Liver (tissue), 9 donors: Measurements from ENCODE around the gene KMT2D. TPM values are rescaled to one million over a fixed set of nuclear protein-coding genes. Genes with fewer than 3 reads are reported as not detected.
A peak's percentile ranks its signal among the peaks of the same experiment; 100 is the strongest.

Experiments
- DNase-seq: peaks from one replicate; pipeline ENCODE4 v3.0.0-alpha.2; 2017; ENCODE audit warnings: low spot score
- H3K27ac ChIP-seq, 2 donors: one replicate each; pipeline ENCODE4 v1.7.0; 2013; ENCODE audit warnings: inconsistent platforms in 2 of 2, low read length in 2 of 2, control low read depth in 1 of 2, low read depth in 1 of 2, mild to moderate bottlenecking in 1 of 2
- H3K27me3 ChIP-seq, 4 donors: one replicate each; pipeline versions ENCODE4 v1.6.1 to v1.7.0; 2013; ENCODE audit warnings: low read length in 3 of 4, inconsistent platforms in 1 of 4, mild to moderate bottlenecking in 1 of 4, moderate library complexity in 1 of 4; ENCODE audit not compliant: control insufficient read depth in 4 of 4, insufficient read depth in 4 of 4
- H3K36me3 ChIP-seq, 4 donors: one replicate each; pipeline versions ENCODE4 v1.6.1 to v1.7.0; 2013; ENCODE audit warnings: low read length in 3 of 4, mild to moderate bottlenecking in 3 of 4, low read depth in 1 of 4, moderate library complexity in 1 of 4; ENCODE audit not compliant: control insufficient read depth in 4 of 4, insufficient read depth in 3 of 4
- H3K4me1 ChIP-seq, 4 donors: one replicate each; pipeline versions ENCODE4 v1.6.1 to v1.7.0; 2013; ENCODE audit warnings: low read length in 3 of 4, mild to moderate bottlenecking in 3 of 4, moderate library complexity in 1 of 4; ENCODE audit not compliant: control insufficient read depth in 4 of 4, insufficient read depth in 4 of 4
- H3K4me3 ChIP-seq, 3 donors: one replicate each; pipeline versions ENCODE4 v1.6.1 to v1.7.0; 2013; ENCODE audit warnings: low read length in 3 of 3, control low read depth in 1 of 3, low read depth in 1 of 3, mild to moderate bottlenecking in 1 of 3
- H3K9ac ChIP-seq, 2 donors: one replicate each; pipeline ENCODE4 v1.7.0; 2013; ENCODE audit warnings: low read length in 2 of 2, mild to moderate bottlenecking in 2 of 2, moderate library complexity in 2 of 2, control low read depth in 1 of 2, low read depth in 1 of 2
- H3K9me3 ChIP-seq, 4 donors: one replicate each; pipeline versions ENCODE4 v1.6.1 to v1.7.0; 2013; ENCODE audit warnings: low read length in 3 of 4; ENCODE audit not compliant: control insufficient read depth in 4 of 4
- EGR1 ChIP-seq, 2 donors: IDR thresholded peaks; 2 replicates each; pipeline ENCODE4 v1.6.1; 2016 to 2018; ENCODE audit warnings: antibody characterized with exemption in 2 of 2, low read depth in 2 of 2
- FOXA2 ChIP-seq: IDR thresholded peaks from 2 replicates; pipeline ENCODE4 v1.6.1; 2016; ENCODE audit warnings: antibody characterized with exemption
- GABPA ChIP-seq, 2 donors: IDR thresholded peaks in 1 of 2; conservative IDR thresholded peaks in 1 of 2; 2 replicates each; pipeline ENCODE4 v1.6.1; 2016; ENCODE audit warnings: antibody characterized with exemption in 2 of 2, mild to moderate bottlenecking in 1 of 2, moderate library complexity in 1 of 2
- HNF4A ChIP-seq, 2 donors: conservative IDR thresholded peaks; 2 replicates each; pipeline ENCODE4 v1.6.1; 2016; ENCODE audit warnings: antibody characterized with exemption in 2 of 2, mild to moderate bottlenecking in 2 of 2
- HNF4G ChIP-seq: IDR thresholded peaks from 2 replicates; pipeline ENCODE4 v1.6.1; 2016; ENCODE audit warnings: antibody characterized with exemption
- JUND ChIP-seq, 2 donors: IDR thresholded peaks; 2 replicates each; pipeline ENCODE4 v1.6.1; 2016; ENCODE audit warnings: antibody characterized with exemption in 2 of 2
- NR2F2 ChIP-seq: IDR thresholded peaks from 2 replicates; pipeline ENCODE4 v1.6.1; 2016; ENCODE audit warnings: antibody characterized with exemption
- RAD21 ChIP-seq, 2 donors: IDR thresholded peaks; 2 replicates each; pipeline ENCODE4 v1.6.1; 2016; ENCODE audit warnings: antibody characterized with exemption in 2 of 2, mild to moderate bottlenecking in 2 of 2
- RXRA ChIP-seq, 2 donors: IDR thresholded peaks; 2 replicates each; pipeline ENCODE4 v1.6.1; 2017 to 2018; ENCODE audit warnings: antibody characterized with exemption in 2 of 2, mild to moderate bottlenecking in 1 of 2
- SP1 ChIP-seq: IDR thresholded peaks from 2 replicates; pipeline ENCODE4 v1.6.1; 2018; ENCODE audit warnings: antibody characterized with exemption, mild to moderate bottlenecking
- TAF1 ChIP-seq: conservative IDR thresholded peaks from 2 replicates; pipeline ENCODE4 v1.6.1; 2016; ENCODE audit warnings: antibody characterized with exemption, mild to moderate bottlenecking
- YY1 ChIP-seq: IDR thresholded peaks from 2 replicates; pipeline ENCODE4 v1.6.1; 2016; ENCODE audit warnings: antibody characterized with exemption, mild to moderate bottlenecking
- WGBS: extraction: QIAGEN DNeasy Blood & Tissue Kit; methylation state at CpG from one replicate; pipeline ENCODE4 v1.1.7; 2013; 5-methylcytosine and 5-hydroxymethylcytosine counted together
- polyA plus RNA-seq, 2 donors: library from polyadenylated mRNA; stranded (reverse) in 1 of 2; unstranded in 1 of 2; fragments of 200-250 nt in 1 of 2; fragments of >200 nt in 1 of 2; fragmentation: Nextera tagmentation in 1 of 2; extraction: Ambion mirVana in 1 of 2; gene quantifications; one replicate each; pipeline versions ENCODE4 v1.2.1 to v1.2.3, GENCODE V29; 2013 to 2015
- total RNA-seq, 2 donors: library from RNA; depleted of rRNA; stranded (reverse); fragments of >200 nt; gene quantifications; one replicate each; pipeline ENCODE4 v1.2.3, GENCODE V29; 2014
- TF ChIP-seq, protein P1 (sequence below): IDR thresholded peaks from 2 replicates; pipeline ENCODE4 v1.6.1; 2016; ENCODE audit warnings: antibody characterized with exemption
- TF ChIP-seq, protein P2 (sequence below): IDR thresholded peaks from 2 replicates; pipeline ENCODE4 v1.6.1; 2016; ENCODE audit warnings: antibody characterized with exemption
- TF ChIP-seq, protein P3 (sequence below): IDR thresholded peaks from 2 replicates; pipeline ENCODE4 v1.6.1; 2016; ENCODE audit warnings: antibody characterized with exemption
- donor health status: healthy.
- donor health status: healthy.
- donor health status: healthy.
- donor health status: healthy.
- donor health status: healthy.

Gene KMT2D
- total and polyA plus RNA-seq, 4 donors: 4.5 to 53.8 (median 25.0) TPM

DNA sequence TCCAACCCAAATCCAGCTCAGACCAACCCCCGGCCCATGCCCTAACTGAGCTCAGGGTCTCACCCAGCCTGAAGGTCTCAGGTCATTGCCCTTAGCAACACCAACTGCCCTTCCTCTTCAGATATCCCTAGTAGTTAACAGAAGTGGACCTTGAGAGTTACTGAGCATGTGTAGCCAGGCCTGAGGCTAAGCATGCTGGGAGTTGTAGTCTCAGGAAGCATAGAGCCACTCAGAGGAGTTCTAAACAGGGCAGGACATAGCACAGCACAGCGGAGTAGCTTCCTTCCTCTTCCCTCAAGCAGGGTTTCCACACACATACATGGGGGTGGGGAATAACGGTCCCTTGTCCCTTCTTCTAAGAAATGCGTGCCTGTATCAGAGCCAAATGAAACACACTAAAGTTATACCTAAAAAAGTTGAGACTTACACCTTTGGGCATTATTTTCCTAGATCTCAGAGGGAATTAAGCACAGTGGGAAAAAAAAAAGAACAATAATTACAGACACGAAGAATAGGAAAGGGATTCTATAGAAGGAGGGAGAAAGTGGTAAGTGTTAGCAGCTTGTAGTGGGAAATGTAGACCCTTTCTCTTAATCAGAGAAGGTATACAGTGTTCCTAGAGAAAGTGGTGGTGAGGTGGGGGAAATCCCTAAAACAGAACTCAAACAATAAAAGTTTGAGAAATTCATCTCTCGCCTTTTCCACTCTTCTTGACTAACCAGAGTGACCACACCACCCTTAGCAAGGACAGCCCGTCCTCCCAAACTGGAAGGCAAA is 4.4 kb downstream of the KMT2D start:
- Histone ChIP-seq H3K27me3 (no peaks in the 10 kb centered on the region), H3K9me3 (no peaks in the 10 kb centered on the region), H3K4me1 (peaks cover 11 to 52% (median 45%) of the 10 kb centered on the region in 4 donors), H3K27ac (peak overlapping the region in 1 of 2 donors; percentile 35), H3K9ac (peak overlapping the region in 1 of 2 donors; percentile 12), H3K36me3 (peaks cover 13 to 34% (median 23%) of the 10 kb centered on the region in 4 donors), H3K4me3 (no peak overlapping the region)
- WGBS: 55% methylated on average over 7 of the region's 7 CpGs
- peak; percentile 50 for DNase-seq
- peak in 1 of 2 donors; percentile 30 for TF ChIP-seq RXRA (IDR thresholded peaks at IDR 0.05)
- no peak for TF ChIP-seq TAF1
- TF ChIP-seq, protein P1, sequence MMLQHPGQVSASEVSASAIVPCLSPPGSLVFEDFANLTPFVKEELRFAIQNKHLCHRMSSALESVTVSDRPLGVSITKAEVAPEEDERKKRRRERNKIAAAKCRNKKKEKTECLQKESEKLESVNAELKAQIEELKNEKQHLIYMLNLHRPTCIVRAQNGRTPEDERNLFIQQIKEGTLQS: no peak
- peak; percentile 29 for TF ChIP-seq SP1
- TF ChIP-seq GABPA (IDR thresholded peaks at IDR 0.05 in 1 of 2, conservative IDR thresholded peaks at IDR 0.05 in 1 of 2): peak in 1 of 2 donors; percentile 67
- no peak for TF ChIP-seq YY1
- TF ChIP-seq, protein P2, sequence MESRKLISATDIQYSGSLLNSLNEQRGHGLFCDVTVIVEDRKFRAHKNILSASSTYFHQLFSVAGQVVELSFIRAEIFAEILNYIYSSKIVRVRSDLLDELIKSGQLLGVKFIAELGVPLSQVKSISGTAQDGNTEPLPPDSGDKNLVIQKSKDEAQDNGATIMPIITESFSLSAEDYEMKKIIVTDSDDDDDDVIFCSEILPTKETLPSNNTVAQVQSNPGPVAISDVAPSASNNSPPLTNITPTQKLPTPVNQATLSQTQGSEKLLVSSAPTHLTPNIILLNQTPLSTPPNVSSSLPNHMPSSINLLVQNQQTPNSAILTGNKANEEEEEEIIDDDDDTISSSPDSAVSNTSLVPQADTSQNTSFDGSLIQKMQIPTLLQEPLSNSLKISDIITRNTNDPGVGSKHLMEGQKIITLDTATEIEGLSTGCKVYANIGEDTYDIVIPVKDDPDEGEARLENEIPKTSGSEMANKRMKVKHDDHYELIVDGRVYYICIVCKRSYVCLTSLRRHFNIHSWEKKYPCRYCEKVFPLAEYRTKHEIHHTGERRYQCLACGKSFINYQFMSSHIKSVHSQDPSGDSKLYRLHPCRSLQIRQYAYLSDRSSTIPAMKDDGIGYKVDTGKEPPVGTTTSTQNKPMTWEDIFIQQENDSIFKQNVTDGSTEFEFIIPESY: no peak
- TF ChIP-seq HNF4A (conservative IDR thresholded peaks at IDR 0.05): peak in 1 of 2 donors; percentile 43
- no peak for TF ChIP-seq NR2F2
- TF ChIP-seq, protein P3, sequence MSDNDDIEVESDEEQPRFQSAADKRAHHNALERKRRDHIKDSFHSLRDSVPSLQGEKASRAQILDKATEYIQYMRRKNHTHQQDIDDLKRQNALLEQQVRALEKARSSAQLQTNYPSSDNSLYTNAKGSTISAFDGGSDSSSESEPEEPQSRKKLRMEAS: no peak
- TF ChIP-seq RAD21 (IDR thresholded peaks at IDR 0.05): no peak
- peak; percentile 7 for TF ChIP-seq HNF4G

DNA sequence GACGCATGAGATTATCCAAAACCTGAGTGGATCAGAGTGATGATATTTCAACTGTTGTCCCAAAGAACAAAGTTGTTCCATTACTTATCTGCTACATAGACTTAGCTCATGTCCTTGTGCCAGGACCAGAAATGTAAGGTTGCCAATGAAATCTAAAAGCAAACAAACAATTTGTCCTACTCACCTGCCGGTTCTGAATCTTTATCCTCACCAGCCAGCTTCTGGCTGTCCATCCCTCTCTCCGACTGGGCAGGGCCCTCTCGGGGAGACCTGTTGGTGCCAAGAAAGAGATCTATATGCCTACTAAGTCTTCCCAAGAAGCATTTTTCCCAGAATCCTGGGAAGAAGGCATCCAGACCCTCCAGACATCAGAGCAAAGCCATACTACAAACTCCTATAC is 5.5 kb downstream of the KMT2D start:
- no peaks in the 10 kb centered on the region for H3K9me3 ChIP-seq
- peaks cover 23 to 45% (median 31%) of the 10 kb centered on the region in 4 donors for H3K36me3 ChIP-seq
- DNase-seq: no peak
- no peaks in the 10 kb centered on the region for H3K27me3 ChIP-seq
- TF ChIP-seq SP1 (peak; percentile 15), EGR1 (IDR thresholded peaks at IDR 0.05; ENCODE audit: low read depth in 2 of 2) (no peak), RAD21 (IDR thresholded peaks at IDR 0.05) (no peak)
- no peak overlapping the region for H3K27ac ChIP-seq
- H3K9ac ChIP-seq: no peak overlapping the region
- no peak overlapping the region for H3K4me3 ChIP-seq
- 35% methylated on average over 4 of the region's 4 CpGs for WGBS
- H3K4me1 ChIP-seq: peaks cover 11 to 49% (median 41%) of the 10 kb centered on the region in 4 donors

DNA sequence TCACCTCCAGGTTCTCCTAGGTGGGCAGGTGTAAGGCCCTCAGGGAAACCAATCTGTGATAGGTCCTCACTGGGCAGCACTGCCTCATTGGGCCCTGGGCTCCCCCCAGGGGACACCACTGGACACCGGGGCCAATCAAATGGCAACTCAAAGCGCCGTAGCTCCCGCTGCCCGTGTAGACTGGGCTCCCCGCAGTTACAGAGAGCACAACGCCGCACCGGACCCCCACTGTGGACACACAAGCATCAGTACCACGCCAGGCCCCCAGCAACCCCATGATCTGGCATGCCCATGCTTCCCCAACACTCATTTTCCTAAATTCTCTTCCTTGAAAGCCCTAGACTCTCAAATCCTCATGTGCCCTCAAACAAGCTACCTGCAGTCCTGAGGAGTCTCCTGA is 6.1 kb downstream of the KMT2D start:
- Histone ChIP-seq H3K4me1 (peaks cover 11 to 49% (median 41%) of the 10 kb centered on the region in 4 donors), H3K9me3 (no peaks in the 10 kb centered on the region), H3K27me3 (no peaks in the 10 kb centered on the region), H3K27ac (no peak overlapping the region), H3K4me3 (no peak overlapping the region), H3K9ac (no peak overlapping the region), H3K36me3 (peaks cover 25 to 49% (median 36%) of the 10 kb centered on the region in 4 donors)
- WGBS: 97% methylated on average over 10 of the region's 10 CpGs
- TF ChIP-seq, protein P3: no peak
- TF ChIP-seq, protein P1: no peak
- TF ChIP-seq RXRA (IDR thresholded peaks at IDR 0.05) (no peak), EGR1 (IDR thresholded peaks at IDR 0.05; ENCODE audit: low read depth in 2 of 2) (no peak), GABPA (IDR thresholded peaks at IDR 0.05 in 1 of 2, conservative IDR thresholded peaks at IDR 0.05 in 1 of 2) (no peak), HNF4A (conservative IDR thresholded peaks at IDR 0.05) (no peak), FOXA2 (no peak), JUND (IDR thresholded peaks at IDR 0.05) (no peak), YY1 (no peak), HNF4G (no peak), TAF1 (no peak), SP1 (no peak)
- no peak for DNase-seq
